MM.1S (cell line): ENCODE data around the gene TMEM178B.

Experiments used
- CTCF ChIP-seq: fragments of 300-600 bp; sonication (generic); IDR thresholded peaks from 2 replicates; pipeline ENCODE4 v1.5.1; 2016; ENCODE audit warnings: antibody characterized with exemption, low read length, mixed read lengths
- EZH2 ChIP-seq: fragments of 300-600 bp; sonication (generic); optimal IDR thresholded peaks from 2 replicates; pipeline ENCODE3; 2017; ENCODE audit warnings: low read depth, mild to moderate bottlenecking, antibody characterized with exemption, low read length, mixed read lengths
- EZH2phosphoT487 ChIP-seq: fragments of 300-600 bp; sonication (generic); IDR thresholded peaks from 2 replicates; pipeline ENCODE4 v1.6.1; 2018; ENCODE audit warnings: antibody characterized with exemption, low read length

- TF ChIP-seq CTCF (no peak), EZH2 (no peak), EZH2phosphoT487 (no peak)
Measured at GRCh38 chr7:141167381-141167964, 93.6 kb downstream of the TMEM178B start.
